Skin epidermis (tissue), 12 donors: Measurements from ENCODE around the gene DNAH17.

Experiments
- H3K27ac ChIP-seq, 21 experiments: fragments of 200-600 bp; sonication (generic) in 11 of 21; one replicate each; pipeline ENCODE4 v1.5.0; 2020; ENCODE audit warnings: mild to moderate bottlenecking in 3 of 21, inconsistent platforms in 2 of 21, moderate library complexity in 2 of 21
- H3K4me3 ChIP-seq, 7 experiments: fragments of 200-600 bp; sonication (generic) in 2 of 7; one replicate each; pipeline ENCODE4 v1.5.0; 2020; ENCODE audit warnings: inconsistent platforms in 2 of 7, mild to moderate bottlenecking in 2 of 7, moderate library complexity in 1 of 7

Gene DNAH17

DNA sequence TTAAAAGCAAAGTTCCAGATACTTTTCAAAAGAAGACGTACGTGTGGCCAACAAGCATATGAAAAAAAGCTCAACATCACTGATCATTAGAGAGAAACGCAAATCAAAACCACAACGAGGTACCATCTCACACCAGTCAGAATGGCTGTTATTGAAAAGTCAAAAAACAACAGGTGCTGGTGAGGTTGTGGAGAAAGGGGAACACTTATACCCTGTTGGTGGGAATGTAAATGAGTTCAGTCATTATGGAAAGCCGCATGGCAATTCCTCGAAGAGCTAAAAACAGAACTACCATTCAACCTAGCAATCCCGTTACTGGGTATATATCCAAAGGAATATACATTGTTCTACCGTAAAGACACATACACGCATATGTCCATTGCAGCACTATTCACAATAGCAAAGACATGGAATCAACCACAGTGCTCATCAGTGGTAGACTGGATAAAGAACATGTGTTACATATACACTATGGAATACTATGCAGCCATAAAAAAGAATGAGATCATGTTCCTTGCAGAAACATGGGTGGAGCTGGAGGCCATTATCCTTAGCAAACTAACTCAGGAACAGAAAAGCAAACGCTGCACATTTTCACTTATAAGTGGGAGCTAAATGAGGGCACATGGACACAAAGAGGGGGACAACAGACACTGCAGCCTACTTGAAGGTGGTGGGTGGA, 31.1 kb upstream of the DNAH17 start:
- Histone ChIP-seq H3K27ac (peak overlapping the region in 2 of 21 experiments; percentile 22 to 38), H3K4me3 (no peak overlapping the region)

- H3K4me3 ChIP-seq: no peak overlapping the region
Measured at GRCh38 chr17:78607038-78607437, 29.8 kb upstream of the DNAH17 start.

DNA sequence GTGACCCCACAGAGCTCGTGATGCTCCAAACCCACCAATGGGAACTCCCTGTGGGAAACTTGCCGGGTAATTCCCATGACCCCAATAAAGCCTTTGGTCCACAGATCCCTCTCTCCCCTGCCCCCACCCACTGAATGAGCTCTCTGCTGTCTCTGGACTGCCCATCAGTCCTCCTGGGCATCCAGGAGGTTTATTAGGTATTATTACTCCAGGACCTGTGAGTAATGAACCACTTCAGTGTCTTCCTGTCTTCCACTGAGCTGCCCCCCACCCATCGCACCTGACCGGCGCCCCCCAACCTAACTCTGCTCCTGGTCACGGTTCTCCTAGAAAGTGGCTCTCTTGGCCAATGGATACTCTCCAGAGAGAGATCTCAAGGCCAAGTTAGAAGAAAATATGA, 28.7 kb upstream of the DNAH17 start:
- no peak overlapping the region for H3K4me3 ChIP-seq
- no peak overlapping the region for H3K27ac ChIP-seq

More at GRCh38 chr17:78607038-78607437, 29.8 kb upstream of the DNAH17 start:
- H3K27ac ChIP-seq: no peak overlapping the region

DNA sequence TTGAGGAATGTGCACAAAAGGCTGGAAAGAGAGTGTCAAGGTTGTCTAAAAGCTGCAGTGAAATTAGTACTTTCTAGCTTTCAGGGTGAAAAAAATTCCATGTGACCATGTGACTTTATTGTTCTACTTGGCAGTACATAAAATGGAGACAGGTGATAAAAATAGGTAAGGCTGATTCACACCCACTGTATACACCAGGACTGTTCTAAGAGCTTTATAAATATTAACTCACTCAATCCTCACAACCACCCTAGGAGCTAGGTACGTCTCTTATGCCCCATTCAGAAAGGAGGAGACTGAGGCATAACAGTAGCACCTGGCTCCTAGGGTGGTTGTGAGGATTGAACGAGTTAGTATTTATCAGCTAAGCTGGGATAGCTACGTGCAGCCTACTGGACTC, 28.2 kb upstream of the DNAH17 start:
- Histone ChIP-seq H3K27ac (no peak overlapping the region), H3K4me3 (no peak overlapping the region)

DNA sequence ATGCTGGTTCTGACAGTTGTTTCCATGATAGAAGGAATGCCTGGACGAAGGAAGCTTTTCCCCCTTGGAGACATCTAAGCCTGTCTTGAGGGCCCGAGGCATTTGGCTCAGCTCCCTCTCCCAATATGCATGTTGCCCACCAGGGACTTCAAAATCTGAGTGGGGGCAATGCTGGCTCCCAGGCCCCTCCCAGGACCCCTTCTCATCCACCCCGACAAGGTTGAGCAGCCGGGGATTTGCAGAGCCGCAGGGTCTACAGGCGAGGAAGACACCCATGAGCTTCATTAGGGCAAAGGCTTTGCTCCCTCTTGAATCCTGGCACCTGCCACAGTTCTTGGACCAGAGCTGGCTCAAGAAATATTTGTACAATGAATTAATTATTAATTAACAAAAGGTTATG, 25.1 kb upstream of the DNAH17 start:
- Histone ChIP-seq H3K4me3 (no peak overlapping the region), H3K27ac (no peak overlapping the region)

- H3K4me3 ChIP-seq: no peak overlapping the region
- no peak overlapping the region for H3K27ac ChIP-seq
Measured at GRCh38 chr17:78601577-78602190, 24.5 kb upstream of the DNAH17 start.

DNA sequence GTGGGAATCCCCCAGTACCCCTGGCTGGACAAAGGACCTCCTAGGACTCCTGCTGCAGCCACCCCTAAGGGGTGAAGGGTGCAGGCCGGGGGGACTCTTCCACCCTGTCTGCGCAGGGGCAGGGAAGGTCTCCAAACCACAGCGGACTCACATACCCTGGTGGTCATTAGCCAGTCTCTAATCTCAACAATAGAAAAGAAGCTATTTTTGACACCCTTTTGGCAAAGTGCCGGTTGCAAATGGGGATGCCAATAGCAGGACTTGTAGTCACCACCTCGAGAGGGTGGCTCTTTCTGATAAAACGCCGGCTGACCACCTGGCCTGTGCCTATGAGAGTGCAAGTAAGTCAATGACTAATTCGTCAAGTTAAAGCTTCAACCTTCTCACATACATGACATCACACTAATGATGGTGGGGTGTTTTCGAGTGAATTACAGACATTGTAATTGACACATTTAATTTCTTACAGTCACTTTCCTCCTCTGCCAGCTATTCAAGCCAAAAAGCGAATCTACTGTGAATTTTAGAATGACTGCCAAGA, 23.1 kb upstream of the DNAH17 start:
- no peak overlapping the region for H3K27ac ChIP-seq
- H3K4me3 ChIP-seq: no peak overlapping the region

GRCh38 chr17:78599419-78599818, 22.2 kb upstream of the DNAH17 start:
- no peak overlapping the region for H3K4me3 ChIP-seq
- no peak overlapping the region for H3K27ac ChIP-seq

DNA sequence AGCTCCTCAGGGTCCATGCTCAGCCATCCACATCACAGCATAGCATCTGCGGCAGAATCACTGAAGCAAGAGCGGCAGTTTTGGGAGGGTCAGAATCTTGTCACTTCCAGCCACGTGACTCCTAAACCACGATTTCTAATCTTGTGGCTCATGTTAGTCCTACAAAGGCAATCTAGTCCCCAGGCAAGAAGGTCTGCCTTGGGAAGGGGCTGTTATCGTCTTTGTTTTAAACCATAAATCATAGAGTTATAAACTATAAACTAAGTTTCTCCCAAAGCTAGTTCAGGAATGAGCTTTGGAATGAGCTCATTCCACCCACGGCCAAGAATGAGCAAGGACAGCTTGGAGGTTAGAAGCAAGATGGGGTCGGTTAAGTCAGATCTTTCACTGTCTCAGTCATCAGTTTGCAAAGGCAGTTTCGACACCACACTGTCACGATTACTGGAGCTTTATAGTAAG, 20.8 kb upstream of the DNAH17 start:
- no peak overlapping the region for H3K27ac ChIP-seq
- H3K4me3 ChIP-seq: no peak overlapping the region

GRCh38 chr17:78596871-78597764, 19.9 kb upstream of the DNAH17 start:
- Histone ChIP-seq H3K27ac (peak overlapping the region in 3 of 21 experiments; percentile 7 to 36 (median 20)), H3K4me3 (no peak overlapping the region)

DNA sequence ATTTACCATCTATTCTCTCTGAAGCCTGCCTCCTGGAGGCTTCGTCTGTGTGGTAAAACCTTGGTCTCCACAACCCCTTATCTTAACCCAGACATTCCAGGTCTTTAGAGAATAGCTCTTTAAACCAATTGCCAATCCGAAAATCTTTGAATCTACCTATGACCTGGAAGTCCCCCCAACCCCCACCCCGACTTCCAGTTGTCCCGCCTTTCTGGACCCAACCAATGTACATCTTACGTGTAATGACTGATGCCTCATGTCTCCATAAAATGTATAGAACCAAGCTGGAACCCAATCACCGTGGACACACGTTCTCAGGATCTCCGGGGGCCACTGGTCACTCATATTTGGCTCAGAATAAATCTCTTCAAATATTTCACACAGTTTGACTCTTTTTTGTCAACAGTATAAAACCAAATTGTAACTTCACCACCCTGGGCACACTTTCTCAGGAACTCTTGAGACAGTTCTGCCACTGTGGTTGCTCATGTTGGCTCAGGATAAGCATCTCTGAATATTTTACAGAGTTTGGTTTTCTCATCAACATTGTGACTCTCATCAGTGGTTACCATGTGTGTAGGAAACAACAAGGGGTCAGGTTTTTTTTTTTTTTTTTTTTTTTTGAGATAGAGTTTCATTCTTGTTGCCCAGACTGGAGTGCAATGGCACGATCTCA, 18.1 kb upstream of the DNAH17 start:
- no peak overlapping the region for H3K27ac ChIP-seq
- no peak overlapping the region for H3K4me3 ChIP-seq

- Histone ChIP-seq H3K27ac (peak overlapping the region in 14 of 21 experiments; percentile 6 to 83 (median 59)), H3K4me3 (no peak overlapping the region)
Measured at GRCh38 chr17:78592991-78593329, 15.8 kb upstream of the DNAH17 start.

DNA sequence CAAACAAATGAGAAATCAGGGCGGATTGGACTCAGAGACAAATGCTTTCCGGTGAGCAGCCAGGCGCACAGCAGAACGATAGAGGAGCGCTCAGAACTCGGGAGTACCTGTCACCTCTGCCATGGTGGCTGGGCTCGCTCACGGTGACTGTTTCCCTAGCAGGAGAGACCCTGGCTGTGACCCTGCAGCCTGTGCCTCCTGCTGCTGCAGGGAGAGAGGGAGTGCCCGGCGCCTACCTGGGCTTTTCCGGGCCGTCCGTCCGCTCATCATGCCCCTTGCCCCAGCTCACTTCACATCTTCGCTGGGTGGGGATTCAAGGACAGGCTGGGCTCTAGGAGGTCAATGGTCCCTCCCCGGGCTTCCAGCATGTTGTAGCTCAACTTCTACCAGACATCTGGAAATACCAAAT, 14.1 kb upstream of the DNAH17 start:
- peak overlapping the region in 8 of 21 experiments; percentile 24 to 83 (median 52) for H3K27ac ChIP-seq

GRCh38 chr17:78589885-78590284, 12.7 kb upstream of the DNAH17 start:
- Histone ChIP-seq H3K4me3 (no peak overlapping the region), H3K27ac (no peak overlapping the region)

More for the DNA sequence above, 14.1 kb upstream of the DNAH17 start:
- no peak overlapping the region for H3K4me3 ChIP-seq

GRCh38 chr17:78589031-78589675, 12.0 kb upstream of the DNAH17 start:
- no peak overlapping the region for H3K27ac ChIP-seq
- no peak overlapping the region for H3K4me3 ChIP-seq

GRCh38 chr17:78588258-78589030, 11.2 kb upstream of the DNAH17 start:
- H3K27ac ChIP-seq: no peak overlapping the region

GRCh38 chr17:78585006-78585630, 7.9 kb upstream of the DNAH17 start:
- Histone ChIP-seq H3K4me3 (no peak overlapping the region), H3K27ac (no peak overlapping the region)

More at GRCh38 chr17:78588258-78589030, 11.2 kb upstream of the DNAH17 start:
- H3K4me3 ChIP-seq: no peak overlapping the region

GRCh38 chr17:78583091-78583490, 5.9 kb upstream of the DNAH17 start:
- H3K4me3 ChIP-seq: no peak overlapping the region
- no peak overlapping the region for H3K27ac ChIP-seq
